CMK (cell line): ENCODE measurements around the gene ZNF599.
"Not testable (repeated sequence)": the region's sequence is repeated elsewhere in the genome, so short reads cannot be mapped to it uniquely, and the experiment has no call there.

Experiments
- DNase-seq: peaks from one replicate; pipeline ENCODE4 v3.0.0-alpha.2; 2010; ENCODE audit warnings: low read depth

The ZNF599 gene

DNA sequence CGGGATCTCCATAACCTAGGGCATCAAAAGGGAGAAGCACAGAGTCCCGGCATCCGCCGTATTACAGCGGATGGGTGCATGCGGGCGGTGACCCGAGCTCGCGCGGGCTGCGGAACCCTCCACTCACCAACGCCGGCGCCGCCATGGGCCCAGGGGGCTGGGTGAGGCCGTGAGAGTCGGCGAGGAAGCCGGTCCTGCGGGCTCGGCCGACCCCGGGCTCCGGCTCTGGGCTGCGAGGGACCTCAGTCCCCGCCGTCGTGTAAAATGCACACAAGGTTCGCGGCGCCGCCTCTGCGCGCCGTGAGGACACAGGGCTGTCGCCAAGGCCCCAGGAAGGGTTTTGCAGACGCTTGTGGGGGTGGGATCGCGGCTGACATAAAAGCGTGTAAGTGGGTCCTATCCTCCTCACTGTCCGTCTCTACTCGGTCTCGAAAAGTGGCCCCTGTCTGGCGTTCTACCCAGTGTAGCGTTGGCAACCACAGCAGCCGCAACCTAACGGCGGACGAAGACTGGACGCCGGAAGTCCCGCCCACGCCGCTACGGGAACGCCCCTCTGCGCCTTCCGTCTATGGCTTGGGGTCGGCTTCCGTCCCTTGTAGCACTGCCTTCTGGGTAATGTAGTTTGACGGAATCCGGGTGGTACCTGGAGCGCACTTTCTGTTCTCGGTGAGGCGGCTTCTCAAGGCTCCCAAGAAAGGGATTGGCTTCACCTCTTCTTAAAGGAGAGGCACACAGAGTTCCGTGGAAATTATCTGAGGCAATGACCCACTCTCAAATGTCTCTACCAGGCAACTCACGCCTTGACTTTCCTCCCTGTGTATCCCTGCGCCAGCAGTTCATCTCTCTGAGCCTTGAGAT is at the start of gene ZNF599:
ZNF599 (minus strand) TSS at position 519 of the 858 bp plus-strand sequence; CDS start at position 145, 374 bp downstream.
- DNase-seq = peak; percentile 75

DNA sequence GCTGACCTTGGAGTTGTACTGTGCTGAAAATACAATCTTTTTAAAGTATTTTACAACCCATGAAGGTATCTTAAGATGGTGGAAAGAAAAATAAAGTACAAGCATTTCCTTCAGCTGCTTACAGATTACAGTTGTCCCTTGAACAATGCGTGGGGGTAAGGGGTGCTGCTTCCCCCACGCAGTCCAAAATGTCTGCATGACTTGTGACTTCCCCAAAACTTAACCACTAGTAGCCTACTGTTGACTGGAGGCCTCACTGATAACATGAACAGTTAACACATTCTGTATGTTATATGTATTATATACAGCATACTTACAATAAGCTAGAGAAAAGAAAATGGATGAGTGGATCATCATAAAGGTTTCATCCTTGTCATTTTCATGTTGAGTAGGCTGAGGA is 45.3 kb upstream of the ZNF599 start:
- DNase-seq = peak; percentile 82

GRCh38 chr19:34816708-34817107 is 43.7 kb upstream of the ZNF599 start:
- DNase-seq = no peak

GRCh38 chr19:34808566-34808965 is 35.6 kb upstream of the ZNF599 start:
- no peak for DNase-seq

DNA sequence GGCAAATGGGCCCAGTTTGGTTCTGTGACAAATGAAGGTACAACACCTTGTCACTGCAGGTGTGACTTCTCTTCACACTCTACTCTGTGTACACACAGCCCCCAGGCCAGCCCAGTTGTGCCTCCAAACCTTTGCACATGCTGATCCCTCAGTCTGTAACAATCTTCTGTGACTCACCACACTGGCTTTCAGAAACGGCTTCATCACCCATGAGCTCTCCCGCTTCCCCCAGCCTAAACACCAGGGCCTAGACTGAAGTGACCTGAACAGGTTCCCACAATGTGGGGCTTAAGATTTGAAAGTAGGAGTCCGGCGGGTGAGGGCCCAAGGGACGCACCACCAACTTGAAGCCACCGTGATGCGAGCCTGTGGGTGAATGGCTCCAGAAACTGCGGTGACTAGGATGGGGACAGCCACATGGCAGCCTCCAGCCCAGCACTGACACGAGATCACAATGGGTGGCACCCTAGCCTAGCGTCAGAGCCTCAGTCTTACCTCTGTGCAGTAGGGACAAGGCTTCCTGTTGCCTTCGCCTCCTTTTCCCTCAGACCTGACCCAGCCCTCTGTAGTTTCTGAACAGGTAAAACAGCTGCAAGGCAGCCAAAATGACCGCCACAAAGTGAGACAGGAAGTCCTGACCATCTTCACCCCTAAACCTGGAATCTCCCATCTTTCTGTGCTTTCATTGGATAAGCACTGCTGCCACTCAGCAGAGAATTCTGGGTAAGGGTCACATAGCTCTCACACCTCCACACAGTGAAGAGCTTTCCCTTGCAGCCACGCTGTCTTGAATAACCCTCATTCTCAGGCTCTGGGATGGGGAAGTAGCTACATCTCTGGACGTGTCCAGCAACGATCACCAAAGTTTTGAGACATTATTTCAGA is 34.2 kb upstream of the ZNF599 start:
- DNase-seq = no peak

GRCh38 chr19:34804115-34804514 is 31.1 kb upstream of the ZNF599 start:
- DNase-seq = no peak

GRCh38 chr19:34796953-34797352 is 23.9 kb upstream of the ZNF599 start:
- DNase-seq = not testable (repeated sequence)

- no peak for DNase-seq
Measured at GRCh38 chr19:34794066-34794960, 21.3 kb upstream of the ZNF599 start.

DNA sequence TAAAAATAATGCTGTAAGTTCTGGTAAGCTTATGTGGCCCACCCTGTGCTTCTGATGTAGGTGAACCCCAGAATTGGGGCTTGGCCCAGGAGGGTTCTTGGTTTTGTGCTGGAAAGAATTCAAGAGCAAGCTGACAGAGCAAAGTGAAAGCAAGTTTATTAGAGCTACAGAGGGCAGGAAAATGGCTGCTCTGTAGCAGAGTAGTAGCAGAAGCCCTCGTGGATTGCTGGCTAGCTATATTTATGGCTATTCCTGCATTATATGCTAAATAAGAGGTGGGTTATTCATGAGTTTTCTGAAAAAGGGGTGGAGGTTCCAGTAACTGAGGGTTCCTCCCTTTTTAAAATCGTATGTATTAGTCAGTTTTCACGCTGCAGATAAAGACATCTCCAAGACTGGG is 20.6 kb upstream of the ZNF599 start:
- DNase-seq = no peak

- DNase-seq = no peak
Measured at GRCh38 chr19:34788074-34788473, 15.1 kb upstream of the ZNF599 start.

- DNase-seq = no peak
Measured at GRCh38 chr19:34787059-34787824, 14.2 kb upstream of the ZNF599 start.

DNA sequence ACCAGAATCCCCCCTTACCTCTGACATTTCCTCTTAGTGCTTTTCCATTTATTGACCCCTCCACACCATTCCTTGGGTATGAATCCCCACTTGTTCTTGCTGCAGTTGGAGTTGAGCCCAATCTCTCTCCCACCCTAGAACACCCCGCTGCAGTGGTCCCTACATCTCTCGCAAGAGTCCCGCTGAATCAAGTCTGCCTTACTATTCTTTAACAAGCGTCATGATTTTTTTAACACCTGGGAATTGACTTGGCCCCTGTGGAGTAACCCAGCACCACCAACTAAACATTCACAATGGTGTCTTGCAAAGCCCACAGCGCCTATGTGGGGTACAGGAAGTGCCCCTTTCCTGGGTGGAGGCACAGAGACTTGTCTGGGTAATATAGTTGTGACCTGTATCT is 13.2 kb upstream of the ZNF599 start:
- no peak for DNase-seq

DNA sequence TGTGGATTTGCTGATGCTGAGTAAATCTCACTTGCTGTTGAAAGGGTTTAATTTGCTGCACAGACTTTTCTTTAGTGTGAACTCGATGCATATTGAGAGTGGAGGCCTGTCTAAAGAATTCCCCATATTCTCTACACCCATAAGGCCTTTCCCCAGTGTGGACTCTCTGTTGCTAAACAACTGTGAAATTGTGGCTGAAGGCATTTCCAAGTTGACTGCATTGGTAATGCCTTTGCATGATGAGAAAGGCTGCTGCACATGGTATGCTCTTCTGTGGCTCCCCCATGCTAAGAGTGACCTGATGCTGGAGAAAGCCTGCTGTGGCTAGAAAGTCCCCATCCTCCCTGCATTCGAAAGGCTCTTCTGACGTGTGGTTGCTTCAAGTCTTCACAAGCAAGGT is 6.6 kb upstream of the ZNF599 start:
- DNase-seq = no peak

- no peak for DNase-seq
Measured at GRCh38 chr19:34778342-34778741, 5.3 kb upstream of the ZNF599 start.

DNA sequence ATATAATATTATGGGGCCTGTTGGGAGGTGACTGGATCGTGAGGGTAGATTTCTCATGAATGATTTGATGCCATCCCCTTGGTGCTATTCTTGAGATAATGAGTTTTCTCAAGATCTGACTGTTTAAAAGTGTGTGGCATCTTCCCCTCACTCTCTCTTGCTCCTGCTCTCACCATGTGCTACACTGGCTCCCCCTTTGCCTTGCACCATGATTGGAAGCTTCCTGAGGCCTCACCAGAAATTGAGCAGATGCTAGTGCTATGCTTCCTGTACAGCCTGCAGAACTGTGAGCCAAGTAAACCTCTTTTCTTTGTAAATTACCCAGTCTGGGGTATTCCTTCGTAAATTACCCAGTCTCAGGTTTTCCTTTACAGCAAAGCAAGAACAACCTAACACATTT is 1.8 kb upstream of the ZNF599 start:
- no peak for DNase-seq

- no peak for DNase-seq
Measured at GRCh38 chr19:34773555-34773864, 495 bp upstream of the ZNF599 start.

GRCh38 chr19:34767951-34768350 is 5.1 kb downstream of the ZNF599 start:
- DNase-seq = no peak

GRCh38 chr19:34766386-34766785 is 6.6 kb downstream of the ZNF599 start:
- DNase-seq = no peak

DNA sequence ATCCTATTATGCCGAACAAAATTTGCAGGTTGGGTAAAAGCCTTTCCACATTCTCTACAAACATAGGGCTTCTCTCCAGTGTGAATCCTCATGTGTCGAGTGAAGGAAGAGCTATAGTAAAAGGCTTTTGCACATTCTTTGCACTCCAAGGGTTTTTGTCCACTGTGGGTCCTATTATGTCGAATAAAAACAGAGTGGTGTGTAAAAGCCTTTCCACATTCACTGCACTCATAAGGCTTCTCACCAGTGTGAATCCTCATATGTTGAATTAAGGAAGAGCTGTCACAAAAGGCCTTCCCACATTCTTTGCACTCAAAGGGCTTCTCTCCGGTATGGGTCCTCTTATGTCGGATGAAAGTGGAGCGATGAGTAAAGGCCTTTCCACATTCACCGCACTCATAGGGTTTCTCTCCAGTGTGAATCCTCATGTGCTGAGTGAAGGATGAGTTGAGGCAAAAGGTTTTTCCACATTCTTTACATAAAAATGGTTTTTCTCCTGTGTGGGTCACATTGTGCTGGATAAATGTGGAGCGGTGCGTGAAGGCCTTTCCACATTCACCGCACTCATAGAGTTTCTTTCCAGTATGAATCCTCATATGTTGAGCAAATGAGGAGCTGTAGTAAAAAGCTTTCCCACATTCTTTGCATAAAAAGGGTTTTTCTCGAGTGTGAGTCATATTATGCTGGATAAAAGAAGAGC is 13.6 kb downstream of the ZNF599 start:
- no peak for DNase-seq

DNA sequence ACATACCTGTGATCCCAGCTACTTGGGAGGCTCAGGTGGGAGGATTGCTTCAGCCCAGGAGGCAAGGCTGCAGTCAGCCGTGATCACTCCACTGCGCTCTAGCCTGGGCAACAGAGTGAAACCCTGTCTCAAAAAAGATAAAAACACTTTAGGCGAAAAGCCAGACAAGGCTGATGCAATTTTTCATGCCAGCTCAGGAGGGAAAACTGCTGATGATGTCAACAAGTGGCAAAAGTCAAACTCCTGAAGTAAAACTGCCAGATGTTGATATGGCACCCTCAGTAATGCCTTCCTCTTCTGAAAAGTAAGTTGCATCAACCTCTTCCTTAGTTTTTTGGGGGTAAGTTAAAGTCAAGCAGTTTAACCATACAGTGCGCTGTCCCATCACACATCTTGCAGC is 15.6 kb downstream of the ZNF599 start:
- no peak for DNase-seq
